PC-9 (cell line): ENCODE data around the gene ULK2. TPM values are rescaled to one million over a fixed set of nuclear protein-coding genes. Genes with fewer than 3 reads are reported as not detected.

Source experiments
- BruUV-seq: library from RNA; stranded (reverse); fragments of 400-500 nt; replicated peaks from 2 replicates; lab custom pipeline; 2021; lab: Mats Ljungman, UMichigan
- CTCF ChIA-PET: fragments of 300-600 bp; sonication (Branson Sonifier 250); formaldehyde crosslinking; loops from one replicate; lab custom pipeline; 2022; ENCODE audit warnings: antibody characterized with exemption; lab: Charles Lee
- POLR2A ChIA-PET: fragments of 300-600 bp; sonication (Branson Sonifier 250); formaldehyde crosslinking; loops from one replicate; lab custom pipeline; 2022; ENCODE audit warnings: antibody characterized with exemption; ENCODE audit not compliant: unreplicated experiment; lab: Charles Lee
- DNase-seq, 2 experiments: peaks; one replicate each; pipeline versions ENCODE4 v3.0.0 to v3.0.0-alpha.2; 2015 to 2022; ENCODE audit warnings: mixed read lengths in 1 of 2
- H2AFZ ChIP-seq: fragments of 200-600 bp; sonication (generic); 2 replicates; pipeline ENCODE4 v1.8.1; 2017; ENCODE audit warnings: antibody characterized with exemption
- H3F3A ChIP-seq: fragments of 200-600 bp; sonication (generic); 2 replicates; pipeline ENCODE4 v1.8.1; 2017; ENCODE audit warnings: antibody characterized with exemption, mild to moderate bottlenecking, low read depth; ENCODE audit not compliant: insufficient read depth
- H3K27ac ChIP-seq: fragments of 200-600 bp; sonication (generic); 2 replicates; pipeline ENCODE4 v1.6.1; 2016; ENCODE audit warnings: mixed run types
- H3K27me3 ChIP-seq: fragments of 200-600 bp; sonication (generic); 2 replicates; pipeline ENCODE4 v1.6.1; 2016; ENCODE audit warnings: low read depth, mixed run types; ENCODE audit not compliant: insufficient read depth
- H3K36me3 ChIP-seq: fragments of 200-600 bp; sonication (generic); 2 replicates; pipeline ENCODE4 v1.6.1; 2016; ENCODE audit warnings: low read depth, mixed run types
- H3K4me1 ChIP-seq: fragments of 200-600 bp; sonication (generic); replicated peaks from 2 replicates; pipeline ENCODE4 v1.6.1; 2016; ENCODE audit warnings: mixed run types; ENCODE audit not compliant: insufficient read depth
- H3K4me2 ChIP-seq: fragments of 200-600 bp; sonication (generic); 2 replicates; pipeline ENCODE4 v1.6.1; 2017; ENCODE audit warnings: mixed run types
- H3K4me3 ChIP-seq: fragments of 200-600 bp; sonication (generic); 2 replicates; pipeline ENCODE4 v1.6.1; 2016; ENCODE audit warnings: mixed run types
- H3K79me2 ChIP-seq: fragments of 200-600 bp; sonication (generic); 2 replicates; pipeline ENCODE4 v1.6.1; 2017; ENCODE audit warnings: low read depth, mixed run types
- H3K9me2 ChIP-seq: fragments of 200-600 bp; sonication (generic); 2 replicates; pipeline ENCODE4 v1.8.1; 2017; ENCODE audit warnings: mild to moderate bottlenecking; ENCODE audit not compliant: insufficient read depth
- H3K9me3 ChIP-seq: fragments of 200-600 bp; sonication (generic); 2 replicates; pipeline ENCODE4 v1.8.1; 2016; ENCODE audit warnings: low read depth; ENCODE audit not compliant: insufficient read depth
- H4K20me1 ChIP-seq: fragments of 200-600 bp; sonication (generic); 2 replicates; pipeline ENCODE4 v1.8.1; 2017; ENCODE audit not compliant: insufficient read depth
- CTCF ChIP-seq: fragments of 200-600 bp; sonication (generic); conservative IDR thresholded peaks from 2 replicates; pipeline ENCODE4 v1.6.1; 2017; ENCODE audit warnings: mixed run types, antibody characterized with exemption, mild to moderate bottlenecking, moderate library complexity
- EZH2 ChIP-seq: fragments of 200-600 bp; sonication (generic); IDR thresholded peaks from 2 replicates; pipeline ENCODE4 v1.8.0; 2017; ENCODE audit warnings: antibody characterized with exemption, low read depth
- intact Hi-C: fragments of 100-400 bp; cut with micrococcal nuclease; formaldehyde crosslinking; loops from one replicate; pipeline ENCODE4 v1.10.0; 2022; ENCODE audit not compliant: unreplicated experiment
- total RNA-seq: library from RNA; stranded (reverse); gene quantifications from 2 replicates; pipeline ENCODE4 v1.2.3, GENCODE V29; 2021

The ULK2 gene
- total RNA-seq, 1 experiment from 2014 or later = 8.7 TPM

DNA sequence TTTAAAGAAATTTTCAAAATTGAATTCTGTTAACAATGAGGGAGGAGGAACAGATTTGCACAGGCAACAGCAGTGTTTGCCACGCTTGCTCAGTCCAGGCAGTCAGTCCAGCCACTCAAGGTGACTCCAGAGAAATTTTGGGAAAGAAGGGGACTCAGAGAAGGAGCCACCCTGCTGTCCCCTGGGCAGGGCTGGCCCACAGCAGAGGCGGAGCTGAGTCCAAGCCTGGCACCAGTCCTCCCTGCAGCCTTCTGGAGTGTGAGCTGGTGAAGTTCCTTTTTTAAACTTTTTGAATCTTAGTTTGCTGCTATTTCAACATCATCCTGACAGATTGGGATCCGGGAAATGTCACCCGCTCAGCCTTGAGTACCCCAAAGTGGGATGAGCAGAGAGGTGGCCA is 136.9 kb downstream of the ULK2 start:
- H3K79me2 ChIP-seq = no peaks in the 10 kb centered on the region
- no TSS peak for BruUV-seq
- no peaks in the 10 kb centered on the region for H3K9me2 ChIP-seq
- no peak overlapping the region for H3K4me2 ChIP-seq
- H3K9me3 ChIP-seq = no peaks in the 10 kb centered on the region
- intact Hi-C loops = no loop called here
- no peaks in the 10 kb centered on the region for H4K20me1 ChIP-seq
- H3K27ac ChIP-seq = no peak overlapping the region
- peaks cover 43% of the 10 kb centered on the region for H3F3A ChIP-seq
- ChIA-PET POLR2A (no interaction called here), CTCF (no interaction called here)
- H3K36me3 ChIP-seq = no peaks in the 10 kb centered on the region
- TF ChIP-seq EZH2 = no peak
- no peak for TF ChIP-seq CTCF
- H3K4me1 ChIP-seq = peaks cover 51% of the 10 kb centered on the region
- DNase-seq = no peak
- H3K27me3 ChIP-seq = no peaks in the 10 kb centered on the region
- no peak overlapping the region for H3K4me3 ChIP-seq
- no peak overlapping the region for H2AFZ ChIP-seq

DNA sequence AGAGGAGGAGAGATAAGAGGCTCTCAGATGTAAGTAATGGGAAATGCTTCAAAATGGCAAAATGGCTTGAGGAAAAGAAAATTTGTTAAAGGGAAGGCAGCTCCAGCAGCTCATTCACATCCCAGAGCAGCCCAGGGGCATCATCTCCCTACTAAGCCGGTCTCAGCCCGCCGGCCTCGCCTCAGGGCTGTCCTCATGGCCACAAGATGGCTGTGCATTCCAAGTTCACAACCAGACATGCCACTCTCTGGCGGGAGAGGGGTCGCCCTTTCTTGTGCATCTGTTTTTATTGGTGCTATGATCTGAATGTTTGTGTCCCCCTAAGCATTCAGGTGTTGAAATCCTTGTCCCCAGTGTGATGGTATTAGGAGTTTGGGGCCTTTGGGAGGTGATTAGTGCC is 137.8 kb downstream of the ULK2 start:
- intact Hi-C loops = no loop called here
- H3F3A ChIP-seq = peaks cover 43% of the 10 kb centered on the region
- H3K4me3 ChIP-seq = no peak overlapping the region
- H2AFZ ChIP-seq = no peak overlapping the region
- no peaks in the 10 kb centered on the region for H3K9me2 ChIP-seq
- TF ChIP-seq EZH2 = no peak
- TF ChIP-seq CTCF = no peak
- no peak overlapping the region for H3K4me2 ChIP-seq
- no peaks in the 10 kb centered on the region for H3K79me2 ChIP-seq
- no peaks in the 10 kb centered on the region for H3K36me3 ChIP-seq
- H3K4me1 ChIP-seq = peaks cover 55% of the 10 kb centered on the region
- H4K20me1 ChIP-seq = no peaks in the 10 kb centered on the region
- no peak for DNase-seq
- BruUV-seq = no TSS peak
- no peaks in the 10 kb centered on the region for H3K9me3 ChIP-seq
- ChIA-PET POLR2A (no interaction called here), CTCF (interaction anchor here (0.6 kb wide), 1 partner anchor 22 kb away, joined by 7 read pairs; no protein-coding TSS in a partner anchor)
- H3K27me3 ChIP-seq = no peaks in the 10 kb centered on the region
- no peak overlapping the region for H3K27ac ChIP-seq

GRCh38 chr17:19728084-19728495 is 139.6 kb downstream of the ULK2 start:
- no peak for TF ChIP-seq CTCF
- TF ChIP-seq EZH2 = no peak
- H3F3A ChIP-seq = peaks cover 54% of the 10 kb centered on the region
- peak overlapping the region; percentile 44 for H3K4me2 ChIP-seq
- no TSS peak for BruUV-seq
- H3K4me3 ChIP-seq = no peak overlapping the region
- H3K79me2 ChIP-seq = no peaks in the 10 kb centered on the region
- peak overlapping the region; percentile 70 for H3K27ac ChIP-seq
- H4K20me1 ChIP-seq = no peaks in the 10 kb centered on the region
- DNase-seq = peak; percentile 89 to 95
- H3K4me1 ChIP-seq = peaks cover 61% of the 10 kb centered on the region
- H3K9me3 ChIP-seq = no peaks in the 10 kb centered on the region
- ChIA-PET CTCF (interaction anchor here (0.5 to 1.7 kb wide), 6 partner anchors 13 to 158 kb away, joined by 3 to 9 read pairs (median 4); partner anchors contain the start of gene ALDH3A2), POLR2A (interaction anchor here (0.6 to 1.6 kb wide), 9 partner anchors 10 to 405 kb away, joined by 3 to 22 read pairs (median 5); partner anchors contain the start of genes ALDH3A1 and ALDH3A2)
- intact Hi-C loops = loop anchor here (1.0 kb wide), 2 partner anchors 20 to 25 kb away; partner anchors contain the start of gene ALDH3A1
- no peaks in the 10 kb centered on the region for H3K36me3 ChIP-seq
- H3K27me3 ChIP-seq = no peaks in the 10 kb centered on the region
- no peaks in the 10 kb centered on the region for H3K9me2 ChIP-seq
- H2AFZ ChIP-seq = no peak overlapping the region; the same call in 1 of the 2 replicates
